Measurements from ENCODE around the gene HCN2. TPM values are rescaled to one million over a fixed set of nuclear protein-coding genes. Genes with fewer than 3 reads are reported as not detected.

Gene HCN2
- total RNA-seq, 4 donors from 2014 or later = 0.12 to 0.27 (median 0.21) TPM

DNA sequence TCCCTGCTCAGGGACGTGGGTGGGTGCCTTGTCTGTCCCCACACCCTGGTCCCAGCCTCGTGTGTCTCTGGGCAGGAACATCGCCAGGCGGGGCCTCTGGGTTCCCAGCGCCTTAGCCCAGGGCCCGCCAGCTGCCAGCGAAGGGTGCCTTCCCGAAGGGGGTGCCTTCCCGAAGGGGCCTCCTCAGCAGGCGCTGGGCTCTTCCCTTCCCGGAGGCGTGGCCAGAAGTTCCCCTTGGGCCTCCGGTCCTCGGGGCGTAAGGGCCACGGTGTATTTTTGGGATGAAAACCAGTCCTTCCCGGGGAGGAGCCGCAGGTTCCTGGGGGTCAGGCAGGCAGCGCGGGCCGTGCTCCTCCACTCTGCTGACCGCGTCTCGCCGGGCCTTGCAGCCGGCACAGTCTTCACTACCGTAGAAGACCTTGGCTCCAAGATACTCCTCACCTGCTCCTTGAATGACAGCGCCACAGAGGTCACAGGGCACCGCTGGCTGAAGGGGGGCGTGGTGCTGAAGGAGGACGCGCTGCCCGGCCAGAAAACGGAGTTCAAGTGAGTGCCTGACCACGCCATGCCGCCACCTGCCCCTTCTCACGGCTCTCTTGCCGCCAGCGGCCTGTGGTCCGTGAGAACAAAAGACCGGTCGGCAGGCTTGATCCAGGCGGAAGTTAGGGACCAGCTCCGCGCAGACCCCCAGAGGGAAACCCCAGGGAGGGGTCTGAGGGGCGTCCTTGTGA, 10.4 kb upstream of the HCN2 start:
- 98% methylated on average over 10 of the region's 46 CpGs; no CpG with 5 or more reads in 1 of the 2 donors for WGBS, 2 donors (ENCODE audit: low coverage in 1 of 2)
- H3K9me3 ChIP-seq = no peaks in the 10 kb centered on the region
- TF ChIP-seq POLR2A (IDR thresholded peaks at IDR 0.05) (no peak), POLR2AphosphoS5 (IDR thresholded peaks at IDR 0.05) (no peak), EP300 (IDR thresholded peaks at IDR 0.05) (no peak)
- TF ChIP-seq, protein P1, sequence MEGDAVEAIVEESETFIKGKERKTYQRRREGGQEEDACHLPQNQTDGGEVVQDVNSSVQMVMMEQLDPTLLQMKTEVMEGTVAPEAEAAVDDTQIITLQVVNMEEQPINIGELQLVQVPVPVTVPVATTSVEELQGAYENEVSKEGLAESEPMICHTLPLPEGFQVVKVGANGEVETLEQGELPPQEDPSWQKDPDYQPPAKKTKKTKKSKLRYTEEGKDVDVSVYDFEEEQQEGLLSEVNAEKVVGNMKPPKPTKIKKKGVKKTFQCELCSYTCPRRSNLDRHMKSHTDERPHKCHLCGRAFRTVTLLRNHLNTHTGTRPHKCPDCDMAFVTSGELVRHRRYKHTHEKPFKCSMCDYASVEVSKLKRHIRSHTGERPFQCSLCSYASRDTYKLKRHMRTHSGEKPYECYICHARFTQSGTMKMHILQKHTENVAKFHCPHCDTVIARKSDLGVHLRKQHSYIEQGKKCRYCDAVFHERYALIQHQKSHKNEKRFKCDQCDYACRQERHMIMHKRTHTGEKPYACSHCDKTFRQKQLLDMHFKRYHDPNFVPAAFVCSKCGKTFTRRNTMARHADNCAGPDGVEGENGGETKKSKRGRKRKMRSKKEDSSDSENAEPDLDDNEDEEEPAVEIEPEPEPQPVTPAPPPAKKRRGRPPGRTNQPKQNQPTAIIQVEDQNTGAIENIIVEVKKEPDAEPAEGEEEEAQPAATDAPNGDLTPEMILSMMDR (IDR thresholded peaks at IDR 0.05) = no peak
- peaks cover 0 to 47% (median 22%) of the 10 kb centered on the region in 3 donors for H3K4me1 ChIP-seq
- no peak for ATAC-seq
- H3K36me3 ChIP-seq = peaks cover 0 to 68% of the 10 kb centered on the region in 2 donors
- H3K4me3 ChIP-seq = no peak overlapping the region
- H3K27ac ChIP-seq = no peak overlapping the region
- H3K27me3 ChIP-seq = peaks cover 5% of the 10 kb centered on the region

DNA sequence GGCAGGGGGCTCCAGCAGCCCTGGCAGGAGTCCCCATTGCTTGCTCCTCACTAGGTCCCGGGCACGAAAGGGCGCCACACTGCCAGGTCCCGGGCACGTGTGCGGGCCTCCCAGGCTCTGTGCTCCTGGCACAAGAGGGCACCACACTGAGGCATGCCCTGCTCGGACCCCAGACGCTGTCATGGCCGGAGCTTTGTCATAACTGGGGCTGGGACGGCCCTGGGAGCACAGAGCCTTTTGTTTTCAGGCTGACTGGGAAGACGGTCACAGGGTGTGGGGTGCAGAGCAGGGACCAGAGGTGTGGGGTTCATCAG, 9.9 kb upstream of the HCN2 start:
- H3K4me3 ChIP-seq = no peak overlapping the region
- TF ChIP-seq EP300 (IDR thresholded peaks at IDR 0.05) = no peak
- peaks cover 0 to 68% of the 10 kb centered on the region in 2 donors for H3K36me3 ChIP-seq
- peaks cover 10% of the 10 kb centered on the region for H3K27me3 ChIP-seq
- no peaks in the 10 kb centered on the region for H3K9me3 ChIP-seq
- H3K4me1 ChIP-seq = peaks cover 0 to 44% (median 16%) of the 10 kb centered on the region in 3 donors
- no peak overlapping the region for H3K27ac ChIP-seq
- 60% methylated on average over 1 of the region's 11 CpGs; no CpG with 5 or more reads in 1 of the 2 donors for WGBS, 2 donors (ENCODE audit: low coverage in 1 of 2)
- no peak for ATAC-seq

DNA sequence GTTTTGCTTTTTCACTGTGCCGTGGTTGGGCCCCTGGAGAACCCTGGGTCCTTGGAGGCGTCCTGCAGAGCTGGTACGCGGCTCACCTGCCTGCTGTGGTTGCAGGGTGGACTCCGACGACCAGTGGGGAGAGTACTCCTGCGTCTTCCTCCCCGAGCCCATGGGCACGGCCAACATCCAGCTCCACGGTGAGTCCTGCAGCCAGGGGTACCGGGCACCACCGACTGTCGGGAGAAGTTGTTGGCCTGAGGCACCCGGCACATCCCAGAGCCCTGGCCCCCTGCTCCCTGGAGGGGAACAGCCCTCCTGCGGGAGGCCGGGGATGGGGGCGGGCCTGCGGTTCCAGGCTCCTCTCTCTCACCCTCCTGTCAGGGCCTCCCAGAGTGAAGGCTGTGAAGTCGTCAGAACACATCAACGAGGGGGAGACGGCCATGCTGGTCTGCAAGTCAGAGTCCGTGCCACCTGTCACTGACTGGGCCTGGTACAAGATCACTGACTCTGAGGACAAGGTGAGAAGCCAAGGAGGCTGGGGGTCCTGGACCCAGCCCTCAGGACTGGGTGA, 9.3 kb upstream of the HCN2 start:
- no peak for ATAC-seq
- Histone ChIP-seq H3K4me3 (no peak overlapping the region), H3K9me3 (no peaks in the 10 kb centered on the region), H3K4me1 (peaks cover 0 to 38% (median 11%) of the 10 kb centered on the region in 3 donors), H3K36me3 (peaks cover 0 to 68% of the 10 kb centered on the region in 2 donors), H3K27ac (no peak overlapping the region), H3K27me3 (peaks cover 16% of the 10 kb centered on the region)
- TF ChIP-seq POLR2A (IDR thresholded peaks at IDR 0.05) (no peak), POLR2AphosphoS5 (IDR thresholded peaks at IDR 0.05) (no peak), EP300 (IDR thresholded peaks at IDR 0.05) (no peak)
- TF ChIP-seq, protein P1 (IDR thresholded peaks at IDR 0.05) = no peak
- WGBS, 2 donors (ENCODE audit: low coverage in 1 of 2) = no CpG with 5 or more reads among the region's 22 CpGs

DNA sequence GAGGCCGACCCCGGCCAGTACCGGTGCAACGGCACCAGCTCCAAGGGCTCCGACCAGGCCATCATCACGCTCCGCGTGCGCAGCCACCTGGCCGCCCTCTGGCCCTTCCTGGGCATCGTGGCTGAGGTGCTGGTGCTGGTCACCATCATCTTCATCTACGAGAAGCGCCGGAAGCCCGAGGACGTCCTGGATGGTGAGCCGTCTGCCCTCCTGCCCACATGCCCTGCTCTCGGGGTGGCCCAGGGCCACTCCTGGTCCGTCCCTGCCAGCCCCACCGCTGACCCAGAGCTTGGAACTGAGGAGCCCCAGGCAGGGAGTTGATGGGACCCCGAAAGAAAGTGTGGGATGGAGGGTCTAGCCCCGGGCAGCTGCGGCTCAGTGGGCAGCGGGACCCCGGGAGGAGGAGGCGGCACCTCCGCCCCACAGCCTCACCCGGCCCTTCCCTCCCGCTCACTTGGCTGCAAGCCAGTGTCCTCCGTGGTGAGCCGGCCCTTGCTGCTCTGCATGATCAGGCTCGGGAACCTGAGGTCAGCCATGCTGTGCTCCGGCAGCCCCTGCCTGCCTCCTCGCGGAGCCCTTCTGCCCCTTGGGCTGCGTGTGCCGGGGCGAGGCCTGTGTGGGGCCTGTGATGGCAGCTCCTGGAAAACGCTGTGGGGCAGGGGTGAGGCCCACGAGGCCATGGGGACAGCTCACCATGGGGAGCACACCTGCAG, 8.1 kb upstream of the HCN2 start:
- Histone ChIP-seq H3K9me3 (no peaks in the 10 kb centered on the region), H3K27ac (no peak overlapping the region), H3K27me3 (peaks cover 28% of the 10 kb centered on the region), H3K4me3 (no peak overlapping the region), H3K36me3 (peaks cover 0 to 68% of the 10 kb centered on the region in 2 donors), H3K4me1 (peaks cover 0 to 26% (median 0%) of the 10 kb centered on the region in 3 donors)
- no peak for ATAC-seq
- TF ChIP-seq POLR2A (IDR thresholded peaks at IDR 0.05) = no peak
- TF ChIP-seq, protein P1 (IDR thresholded peaks at IDR 0.05) = no peak
- no peak for TF ChIP-seq POLR2AphosphoS5 (IDR thresholded peaks at IDR 0.05)
- no peak for TF ChIP-seq EP300 (IDR thresholded peaks at IDR 0.05)
- WGBS, 2 donors (ENCODE audit: low coverage in 1 of 2) = no CpG with 5 or more reads among the region's 40 CpGs

DNA sequence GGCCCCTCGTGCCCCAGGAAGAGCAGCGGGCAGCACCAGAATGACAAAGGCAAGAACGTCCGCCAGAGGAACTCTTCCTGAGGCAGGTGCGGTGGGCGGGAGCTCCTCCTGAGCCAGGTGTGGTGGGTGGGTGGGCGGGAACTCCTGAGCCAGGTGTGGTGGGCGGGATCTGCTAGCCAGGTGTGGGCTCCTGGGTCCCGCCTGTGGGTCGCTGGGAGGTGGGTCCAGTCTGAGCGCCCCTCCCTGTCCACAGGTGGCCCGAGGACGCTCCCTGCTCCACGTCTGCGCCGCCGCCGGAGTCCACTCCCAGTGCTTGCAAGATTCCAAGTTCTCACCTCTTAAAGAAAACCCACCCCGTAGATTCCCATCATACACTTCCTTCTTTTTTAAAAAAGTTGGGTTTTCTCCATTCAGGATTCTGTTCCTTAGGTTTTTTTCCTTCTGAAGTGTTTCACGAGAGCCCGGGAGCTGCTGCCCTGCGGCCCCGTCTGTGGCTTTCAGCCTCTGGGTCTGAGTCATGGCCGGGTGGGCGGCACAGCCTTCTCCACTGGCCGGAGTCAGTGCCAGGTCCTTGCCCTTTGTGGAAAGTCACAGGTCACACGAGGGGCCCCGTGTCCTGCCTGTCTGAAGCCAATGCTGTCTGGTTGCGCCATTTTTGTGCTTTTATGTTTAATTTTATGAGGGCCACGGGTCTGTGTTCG, 7.0 kb upstream of the HCN2 start:
- H3K27me3 ChIP-seq = peaks cover 39% of the 10 kb centered on the region
- H3K9me3 ChIP-seq = no peaks in the 10 kb centered on the region
- no peak for ATAC-seq
- H3K36me3 ChIP-seq = peaks cover 0 to 62% of the 10 kb centered on the region in 2 donors
- no peak overlapping the region for H3K27ac ChIP-seq
- H3K4me1 ChIP-seq = peaks cover 0 to 15% (median 0%) of the 10 kb centered on the region in 3 donors
- no peak overlapping the region for H3K4me3 ChIP-seq
- WGBS, 2 donors (ENCODE audit: low coverage in 1 of 2) = 66 to 90% methylated on average over 2 to 7 of the region's 31 CpGs
- TF ChIP-seq POLR2AphosphoS5 (IDR thresholded peaks at IDR 0.05) (no peak), POLR2A (IDR thresholded peaks at IDR 0.05) (no peak), EP300 (IDR thresholded peaks at IDR 0.05) (no peak)
- TF ChIP-seq, protein P1 (IDR thresholded peaks at IDR 0.05) = no peak
